IPS-NIHi7 (cell line): ENCODE measurements around the gene ANKRD39.
"Not testable (repeated sequence)": the region's sequence is repeated elsewhere in the genome, so short reads cannot be mapped to it uniquely, and the experiment has no call there.

Source experiments
- DNase-seq: peaks from one replicate; pipeline ENCODE4 v3.0.0; 2012; ENCODE audit warnings: mixed read lengths; ENCODE audit errors: extremely low spot score

The ANKRD39 gene

GRCh38 chr2:96808176-96808837 lies 49.5 kb downstream of the ANKRD39 start:
- no peak for DNase-seq

GRCh38 chr2:96807127-96807471 lies 50.7 kb downstream of the ANKRD39 start:
- DNase-seq, result no peak

DNA sequence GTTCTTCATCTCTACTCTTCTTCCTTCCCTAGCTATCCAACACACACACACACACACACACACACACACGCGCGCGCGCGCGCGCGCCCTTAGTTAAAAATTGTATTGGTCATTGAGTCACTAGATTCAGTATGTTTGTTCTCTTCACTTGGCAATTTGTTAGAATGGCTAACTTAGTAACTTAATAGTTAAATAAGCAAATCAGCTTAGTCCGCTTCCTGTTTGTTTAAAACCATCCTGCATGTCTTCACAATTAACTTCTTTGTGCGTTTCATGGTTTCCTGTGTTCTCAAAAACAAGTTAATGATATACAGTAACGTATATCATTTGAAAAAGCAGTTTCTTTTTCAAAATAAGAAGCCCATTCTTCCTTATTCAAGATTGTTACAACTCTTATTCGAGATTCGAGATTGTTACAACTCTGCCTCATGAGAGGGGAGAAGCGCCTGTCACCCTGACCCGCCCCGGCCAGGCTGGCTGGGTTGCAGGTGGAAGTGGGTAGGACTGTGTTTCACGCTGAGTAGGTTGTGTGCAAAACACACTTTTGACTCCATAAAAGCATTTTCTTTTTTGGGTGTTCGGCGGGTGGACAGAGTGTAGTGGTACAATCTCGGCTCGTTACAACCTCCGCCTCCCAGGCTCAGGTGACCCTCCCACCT lies 51.2 kb downstream of the ANKRD39 start:
- DNase-seq, result no peak

GRCh38 chr2:96805946-96806345 lies 51.9 kb downstream of the ANKRD39 start:
- not testable (repeated sequence) for DNase-seq

DNA sequence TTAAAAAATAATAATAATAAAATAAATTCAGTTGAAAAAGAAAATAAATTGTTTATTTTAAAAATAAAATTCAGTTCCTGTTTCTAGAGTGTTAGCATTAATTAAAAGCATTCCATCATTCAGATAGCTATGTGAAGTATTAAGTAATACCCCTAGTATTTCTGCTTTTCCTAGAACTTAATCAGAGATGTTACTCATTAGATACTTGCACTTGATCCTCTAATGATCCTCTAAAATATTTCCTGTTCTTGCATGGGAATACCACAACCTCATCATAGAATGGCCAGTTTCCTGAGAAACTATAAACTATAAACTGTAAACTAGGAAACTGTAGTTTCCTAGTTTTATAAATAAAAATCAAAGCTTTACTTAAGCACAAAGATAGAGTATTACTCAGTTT lies 52.8 kb downstream of the ANKRD39 start:
- no peak for DNase-seq

GRCh38 chr2:96802721-96803120 lies 55.1 kb downstream of the ANKRD39 start:
- DNase-seq, result no peak

GRCh38 chr2:96801786-96802595 lies 55.8 kb downstream of the ANKRD39 start:
- no peak for DNase-seq

DNA sequence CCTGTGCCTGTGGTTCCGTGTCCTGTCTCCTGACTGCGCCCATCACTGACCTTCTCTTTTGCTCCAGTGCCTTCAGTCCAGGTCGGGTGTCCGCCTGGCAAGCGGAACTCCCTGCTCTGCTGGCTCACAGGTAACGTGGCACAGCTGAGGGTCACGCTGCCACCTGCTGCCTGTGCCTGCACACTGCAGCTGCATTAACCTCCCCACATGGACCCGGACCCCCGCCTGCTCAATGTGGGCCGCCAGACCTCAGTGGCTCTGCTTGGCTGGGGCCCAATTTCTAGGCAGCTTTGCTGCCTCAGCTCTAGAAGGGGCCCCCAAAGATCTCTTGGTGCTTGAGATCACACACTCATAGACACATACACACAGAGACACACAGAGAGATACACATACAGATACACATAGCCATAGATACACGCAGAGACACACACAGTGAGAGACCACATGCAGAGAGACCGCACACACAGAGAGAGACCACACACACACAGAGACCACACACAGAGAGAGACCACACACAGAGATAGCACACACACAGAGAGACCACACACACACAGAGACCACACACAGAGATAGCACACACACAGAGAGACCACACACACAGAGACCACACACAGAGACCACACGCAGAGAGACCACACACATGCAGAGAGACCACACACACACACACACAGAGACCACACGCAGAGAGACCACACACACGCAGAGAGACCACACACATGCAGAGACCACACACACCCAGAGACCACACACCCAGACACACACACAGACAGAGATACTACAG lies 56.6 kb downstream of the ANKRD39 start:
- peak; percentile 92 for DNase-seq

GRCh38 chr2:96800061-96801004 lies 57.5 kb downstream of the ANKRD39 start:
- no peak for DNase-seq

DNA sequence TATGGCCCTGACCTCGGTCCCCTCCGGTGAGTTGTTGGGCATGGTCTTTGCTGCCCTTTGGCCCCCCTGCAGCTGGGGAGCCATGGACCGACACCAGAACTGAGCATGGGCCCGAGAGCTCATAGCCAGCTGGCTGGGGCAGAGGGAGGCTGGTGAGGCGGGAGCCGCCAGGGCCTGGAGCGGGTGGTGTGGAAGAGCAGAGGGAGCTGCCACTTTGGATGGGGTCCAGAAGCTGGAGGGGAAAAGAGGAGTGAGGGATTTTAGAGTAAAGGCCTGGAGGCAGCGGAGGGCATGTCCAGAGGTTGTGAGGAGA lies 58.2 kb downstream of the ANKRD39 start:
- DNase-seq, result no peak

GRCh38 chr2:96798733-96799622 lies 58.8 kb downstream of the ANKRD39 start:
- no peak for DNase-seq
